HuH-7 (cell line): Measurements from ENCODE around the gene INPP5D.
"Not testable (repeated sequence)": the region's sequence is repeated elsewhere in the genome, so short reads cannot be mapped to it uniquely, and the experiment has no call there.

ENCODE experiments used
- DNase-seq: peaks from one replicate; pipeline ENCODE4 v3.0.0; 2011; ENCODE audit warnings: low spot score

INPP5D gene

DNA sequence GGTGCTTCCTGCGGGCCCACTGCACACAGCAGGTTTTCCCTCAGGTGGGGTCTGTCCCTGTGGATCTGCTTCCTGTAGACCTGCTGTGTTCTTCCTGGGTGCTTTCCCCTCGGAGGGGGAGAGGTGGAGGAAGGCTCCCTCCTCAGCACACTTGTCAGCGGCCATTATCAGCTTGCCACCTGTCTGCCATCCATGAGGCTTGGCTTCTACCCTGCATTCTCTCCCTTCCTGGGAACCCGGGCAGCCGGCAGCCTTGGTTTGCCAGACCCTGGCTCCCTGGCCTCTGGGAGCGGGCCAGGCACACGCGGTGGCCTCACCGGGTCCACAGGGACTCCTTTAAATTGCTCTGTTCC lies 58.5 kb downstream of the INPP5D start:
- no peak for DNase-seq

GRCh38 chr2:233119123-233119522 lies 59.0 kb downstream of the INPP5D start:
- DNase-seq = no peak

DNA sequence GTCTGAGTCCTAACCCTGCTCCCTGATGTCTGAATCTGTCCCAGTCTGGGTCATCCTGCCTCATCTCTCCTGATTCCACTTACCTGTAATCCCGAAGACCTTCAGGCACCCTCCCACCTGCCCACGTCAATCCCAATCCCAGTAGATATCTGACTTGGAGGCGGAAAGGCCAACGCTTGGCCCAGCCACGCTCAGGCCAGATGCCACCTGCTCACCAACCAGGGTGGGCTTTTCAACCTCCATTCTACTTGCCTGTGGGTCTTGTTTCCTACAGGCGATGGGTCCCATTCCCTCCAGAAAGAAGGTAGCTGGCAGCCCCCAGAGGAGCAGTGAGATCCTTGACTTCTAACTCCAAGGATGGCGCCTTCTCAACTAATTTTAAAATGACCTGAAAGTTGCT lies 59.7 kb downstream of the INPP5D start:
- no peak for DNase-seq

DNA sequence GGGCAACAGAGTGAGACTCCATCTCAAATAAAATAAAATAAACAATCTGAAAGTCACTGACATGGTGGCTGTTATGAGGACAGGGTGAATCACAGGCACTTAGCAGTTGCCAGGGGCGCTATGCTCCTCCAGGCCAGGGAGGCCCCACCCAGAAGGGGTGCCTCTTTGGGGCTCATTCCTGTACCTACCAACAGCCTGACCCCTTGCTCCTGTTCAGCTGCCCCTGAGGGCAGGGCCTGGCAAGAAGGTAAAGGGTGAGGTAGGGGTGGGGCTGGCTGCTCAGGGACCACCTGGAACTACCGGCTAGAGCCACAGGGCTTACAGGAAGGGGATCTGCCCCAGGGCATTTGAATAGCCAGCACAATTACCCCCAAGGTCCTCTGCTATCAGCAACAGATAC lies 60.3 kb downstream of the INPP5D start:
- DNase-seq = no peak

- no peak for DNase-seq
These were observed 61.7 kb downstream of the INPP5D start for GRCh38 chr2:233121856-233122255.

GRCh38 chr2:233122541-233122940 lies 62.4 kb downstream of the INPP5D start:
- DNase-seq = no peak

- DNase-seq = not testable (repeated sequence)
These were observed 63.4 kb downstream of the INPP5D start for GRCh38 chr2:233123576-233123975.

- no peak for DNase-seq
These were observed 64.4 kb downstream of the INPP5D start for GRCh38 chr2:233124421-233125080.

GRCh38 chr2:233125455-233126065 lies 65.4 kb downstream of the INPP5D start:
- DNase-seq = no peak

- DNase-seq = peak; percentile 55
These were observed 69.3 kb downstream of the INPP5D start for GRCh38 chr2:233129351-233129978.

GRCh38 chr2:233130024-233130423 lies 69.9 kb downstream of the INPP5D start:
- DNase-seq = no peak

DNA sequence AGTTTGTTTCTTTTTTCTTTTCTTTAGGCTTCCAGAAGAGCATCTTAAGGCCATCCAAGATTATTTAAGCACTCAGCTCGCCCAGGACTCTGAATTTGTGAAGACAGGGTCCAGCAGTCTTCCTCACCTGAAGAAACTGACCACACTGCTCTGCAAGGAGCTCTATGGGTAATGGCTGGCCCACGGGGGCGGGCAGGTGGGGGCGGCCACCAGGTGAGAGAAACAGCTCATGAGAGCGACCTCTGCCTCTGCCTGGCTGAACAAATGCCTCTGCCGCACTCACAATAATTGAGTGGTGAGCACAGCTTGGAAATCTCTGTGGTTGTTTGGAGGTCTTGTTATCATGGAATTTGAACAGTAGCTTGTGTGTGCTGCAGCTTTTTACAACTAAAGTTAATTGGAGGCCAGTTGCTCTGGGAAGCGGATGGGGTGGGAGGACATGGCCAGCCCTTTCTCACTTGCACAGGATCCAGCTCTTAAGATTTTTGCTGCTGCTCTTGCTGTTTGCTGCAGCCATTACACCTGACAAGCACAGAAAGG lies 70.4 kb downstream of the INPP5D start:
- DNase-seq = no peak

DNA sequence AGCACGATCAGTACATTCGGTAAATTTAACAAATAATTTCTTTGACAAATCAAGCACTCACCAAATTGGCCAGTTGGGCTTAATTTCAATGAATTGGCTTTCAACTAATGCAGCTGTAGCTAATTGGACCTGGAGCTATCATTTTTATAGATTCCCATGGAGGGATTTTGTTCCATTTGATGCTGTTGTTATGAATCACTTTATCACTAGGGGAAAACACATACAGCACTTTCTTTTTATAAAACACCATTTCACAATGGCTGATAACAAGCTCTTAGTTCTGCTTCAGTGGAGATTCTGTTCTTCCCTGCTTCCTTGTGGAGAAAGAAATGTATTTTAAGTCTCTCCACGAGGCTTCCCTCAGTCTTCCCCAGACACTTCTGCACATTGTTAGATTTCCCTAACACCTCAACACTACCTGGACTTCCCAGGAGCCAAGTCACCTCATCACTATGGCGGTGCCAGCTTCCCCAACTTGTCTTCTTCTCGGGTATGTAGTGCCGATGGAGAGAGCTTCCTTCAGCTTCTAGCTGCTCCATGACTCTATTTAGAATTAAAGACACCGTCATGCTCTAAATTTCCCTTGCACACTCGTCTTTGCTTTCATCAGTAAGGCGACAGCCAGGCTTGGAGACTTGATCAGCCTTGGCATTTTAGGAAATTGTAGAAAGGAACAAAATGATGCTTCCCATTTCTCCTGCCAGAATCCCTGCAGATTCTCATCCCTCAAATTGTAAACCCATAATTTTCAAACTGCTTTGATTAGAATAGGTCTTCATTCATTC lies 72.0 kb downstream of the INPP5D start:
- no peak for DNase-seq

GRCh38 chr2:233133239-233133638 lies 73.1 kb downstream of the INPP5D start:
- no peak for DNase-seq

- DNase-seq = no peak
These were observed 75.3 kb downstream of the INPP5D start for GRCh38 chr2:233135421-233135820.

GRCh38 chr2:233137040-233137439 lies 76.9 kb downstream of the INPP5D start:
- no peak for DNase-seq

DNA sequence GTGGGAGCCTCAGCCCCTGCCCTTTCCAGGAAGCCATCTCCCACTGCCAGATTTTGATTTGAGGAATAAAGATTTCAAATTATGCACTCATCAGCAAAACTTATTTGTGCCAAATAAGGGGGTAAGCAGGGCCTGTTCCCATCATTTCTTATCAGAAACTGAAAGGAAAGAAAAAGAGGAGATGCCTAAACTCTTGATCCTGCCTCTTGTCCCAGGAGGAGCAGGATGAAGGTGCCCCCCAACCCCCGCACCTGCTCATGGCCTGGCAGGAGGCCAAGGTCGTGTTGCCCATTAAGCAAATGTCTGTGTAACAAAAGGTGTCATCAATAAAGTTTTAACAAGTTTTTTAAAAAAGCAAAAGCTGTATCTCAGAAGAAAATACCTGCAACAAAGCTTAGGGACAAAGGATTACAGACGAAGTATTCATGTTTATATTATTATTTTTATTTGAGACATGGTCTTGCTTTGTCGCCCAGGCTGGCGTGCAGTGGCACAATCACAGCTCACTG lies 80.0 kb downstream of the INPP5D start:
- DNase-seq = no peak

DNA sequence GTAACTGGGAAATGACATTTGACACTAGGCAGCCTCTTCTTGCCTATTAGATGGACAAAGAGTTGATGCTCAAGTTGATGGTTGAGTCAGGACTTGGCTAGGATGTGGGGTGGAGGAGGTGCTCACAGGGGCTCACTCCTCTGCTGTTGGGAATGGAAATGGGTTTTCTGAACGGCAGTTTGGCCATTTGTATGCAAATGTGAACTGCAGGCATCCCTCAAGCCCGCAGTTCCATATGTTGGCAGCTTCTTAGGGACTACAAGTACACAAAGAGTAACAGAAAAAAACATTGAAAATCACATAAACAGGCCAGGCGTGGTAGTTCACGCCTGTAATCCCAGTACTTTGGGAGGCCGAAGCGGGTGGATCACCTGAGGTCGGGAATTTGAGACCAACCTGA lies 80.8 kb downstream of the INPP5D start:
- no peak for DNase-seq

DNA sequence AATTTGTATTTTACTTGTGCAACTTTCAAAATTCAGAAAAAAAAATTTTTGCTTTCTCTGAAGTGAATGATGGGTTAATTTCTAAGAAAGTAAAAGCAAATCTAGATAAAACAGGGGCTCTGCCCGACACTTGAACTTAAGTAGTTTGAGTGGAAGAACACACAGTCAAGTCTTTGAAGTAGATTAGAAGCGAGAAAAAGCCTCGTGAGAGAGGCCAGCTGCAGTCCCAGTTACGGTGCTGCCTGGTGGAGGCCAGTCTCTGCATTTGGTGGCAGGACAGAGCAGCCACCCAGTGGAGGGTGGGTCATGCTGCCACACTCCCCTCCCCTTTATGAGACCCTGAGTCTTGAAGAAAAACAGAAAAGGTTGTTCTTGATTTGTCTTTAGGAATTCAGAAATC lies 81.8 kb downstream of the INPP5D start:
- DNase-seq = no peak

GRCh38 chr2:233142355-233142897 lies 82.3 kb downstream of the INPP5D start:
- no peak for DNase-seq

GRCh38 chr2:233143700-233144331 lies 83.7 kb downstream of the INPP5D start:
- DNase-seq = no peak

DNA sequence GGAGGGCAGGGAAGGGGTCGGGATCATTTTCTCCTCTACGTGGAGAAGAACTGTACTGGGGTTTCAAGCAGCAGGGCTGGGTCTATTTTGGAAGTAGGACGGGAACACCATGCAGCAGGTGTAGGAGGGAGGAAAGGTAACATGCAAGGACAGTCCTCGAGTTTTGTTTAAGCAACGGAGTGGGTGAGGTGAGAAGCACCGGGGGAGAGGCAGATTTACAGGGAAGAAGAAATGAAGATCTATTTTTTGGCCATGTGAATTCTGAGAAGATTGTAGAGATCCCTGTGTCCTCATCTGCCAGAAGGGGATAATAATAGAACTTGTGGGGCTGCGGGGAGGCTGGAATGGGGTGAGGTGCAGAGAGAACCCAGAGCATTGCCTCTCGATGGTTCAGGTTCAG lies 85.6 kb downstream of the INPP5D start:
- no peak for DNase-seq
